Spleen (tissue), 7 donors: Measurements from ENCODE around the gene SLC30A3.

Experiments
- CTCF ChIP-seq, 11 experiments: fragments of 200-600 bp in 7 of 11; fragments of 450-650 bp in 4 of 11; sonication (generic) in 4 of 11; IDR thresholded peaks in 8 of 11; conservative IDR thresholded peaks in 3 of 11; 1 replicate in 7 of 11; 2 replicates in 4 of 11; pipeline versions ENCODE4 v1.4.0 to v1.8.0; 2016 to 2021; ENCODE audit warnings: antibody characterized with exemption in 11 of 11, inconsistent platforms in 4 of 11, mild to moderate bottlenecking in 1 of 11
- POLR2A ChIP-seq, 3 donors: fragments of 450-650 bp; IDR thresholded peaks; one replicate each; pipeline ENCODE4 v1.5.1; 2017; ENCODE audit warnings: antibody characterized with exemption in 3 of 3, mild to moderate bottlenecking in 1 of 3
- POLR2AphosphoS5 ChIP-seq, 3 donors: sonication (generic); formaldehyde crosslinking; IDR thresholded peaks; one replicate each; pipeline ENCODE4 v1.5.1; 2017; ENCODE audit warnings: antibody characterized with exemption in 3 of 3
- donor health status: DM: no; HTN: no; CAD: no; lungs with moderate emphysema.
- donor health status: DM: no; HTN: no; CAD: no.
- donor health status: DM: no; HTN: no; CAD: no.

- TF ChIP-seq CTCF (IDR thresholded peaks at IDR 0.05 in 8 of 11, conservative IDR thresholded peaks at IDR 0.05 in 3 of 11) (no peak), POLR2AphosphoS5 (IDR thresholded peaks at IDR 0.05) (no peak), POLR2A (IDR thresholded peaks at IDR 0.05) (no peak)
Measured at GRCh38 chr2:27220091-27220490, 42.8 kb downstream of the SLC30A3 start.
